ENCODE results near the gene UCN2. TPM values are rescaled to one million over a fixed set of nuclear protein-coding genes. Genes with fewer than 3 reads are reported as not detected.

UCN2 gene
- polyA plus RNA-seq, 4 donors, result 0.40 to 0.65 (median 0.51) TPM; not detected in 1

Other genes starting within 250 kb of the UCN2 start
- gene SPINK8, start 230.1 kb downstream of the UCN2 start, polyA plus RNA-seq (ENCODE audit: insufficient read length in 4 of 4), result under 1 TPM in 3 of 4 donors, not detected in 1; 0.31 to 0.68 (median 0.55) TPM
- under 1 TPM; 0.11 to 0.99 (median 0.50) TPM for gene FBXW12, start 191.6 kb downstream of the UCN2 start, polyA plus RNA-seq (ENCODE audit: insufficient read length in 4 of 4)
- gene PLXNB1, start 133.7 kb downstream of the UCN2 start, polyA plus RNA-seq (ENCODE audit: insufficient read length in 4 of 4), result 100 to 1,000 TPM; 137 to 247 (median 190) TPM
- 10 to 100 TPM; 23.8 to 30.0 (median 27.2) TPM for gene CCDC51, start 123.7 kb downstream of the UCN2 start, polyA plus RNA-seq (ENCODE audit: insufficient read length in 4 of 4)
- gene TMA7, start 123.5 kb downstream of the UCN2 start, polyA plus RNA-seq (ENCODE audit: insufficient read length in 4 of 4), result 100 to 1,000 TPM; 279 to 369 (median 294) TPM
- 10 to 100 TPM; 12.0 to 15.5 (median 13.8) TPM for gene ATRIP, start 117.0 kb downstream of the UCN2 start, polyA plus RNA-seq (ENCODE audit: insufficient read length in 4 of 4)
- 100 to 1,000 TPM; 101 to 132 (median 107) TPM for gene SHISA5, start 59.6 kb downstream of the UCN2 start, polyA plus RNA-seq (ENCODE audit: insufficient read length in 4 of 4)
- gene PFKFB4, start 7.0 kb downstream of the UCN2 start, polyA plus RNA-seq (ENCODE audit: insufficient read length in 4 of 4), result 1 to 10 TPM; 3.7 to 6.1 (median 5.5) TPM
- 10 to 100 TPM; 13.8 to 28.9 (median 18.5) TPM for gene COL7A1, start 31.5 kb upstream of the UCN2 start, polyA plus RNA-seq (ENCODE audit: insufficient read length in 4 of 4)
- gene UQCRC1, start 45.9 kb upstream of the UCN2 start, polyA plus RNA-seq (ENCODE audit: insufficient read length in 4 of 4), result 100 to 1,000 TPM; 280 to 313 (median 289) TPM
- gene TMEM89, start 58.0 kb upstream of the UCN2 start, polyA plus RNA-seq (ENCODE audit: insufficient read length in 4 of 4), result under 1 TPM in 1 of 4 donors, not detected in 3; 0.21 TPM
- gene SLC26A6, start 71.7 kb upstream of the UCN2 start, polyA plus RNA-seq (ENCODE audit: insufficient read length in 4 of 4), result 10 to 100 TPM; 18.0 to 36.9 (median 27.4) TPM
- 1 to 10 TPM in 2 of 4 donors, under 1 TPM in 2; 0.67 to 1.4 (median 1.1) TPM for gene CELSR3, start 99.1 kb upstream of the UCN2 start, polyA plus RNA-seq (ENCODE audit: insufficient read length in 4 of 4)
- 10 to 100 TPM; 14.3 to 24.0 (median 20.5) TPM for gene NCKIPSD, start 122.1 kb upstream of the UCN2 start, polyA plus RNA-seq (ENCODE audit: insufficient read length in 4 of 4)
- 100 to 1,000 TPM; 182 to 311 (median 218) TPM for gene IP6K2, start 153.4 kb upstream of the UCN2 start, polyA plus RNA-seq (ENCODE audit: insufficient read length in 4 of 4)

Measured in left renal cortex interstitium (tissue), 4 donors.